IMR-90 (cell line): ENCODE data around the gene ATXN3. TPM values are rescaled to one million over a fixed set of nuclear protein-coding genes. Genes with fewer than 3 reads are reported as not detected.

Experiments used
- ATAC-seq: fragments of 200-7000 bp; cut with Tn5 transposase; 2 replicates; pipeline ENCODE4 v1.9.1; 2020; ENCODE audit warnings: low read depth, mild to moderate bottlenecking, moderate library complexity
- BruUV-seq: library from RNA; stranded (reverse); fragments of 400-500 nt; replicated peaks from 2 replicates; lab custom pipeline; 2021; lab: Mats Ljungman, UMichigan
- CTCF ChIA-PET: fragments of 300-600 bp; formaldehyde crosslinking; extraction: SDS; loops from one replicate; lab custom pipeline; 2021; ENCODE audit warnings: antibody characterized with exemption; lab: Yijun Ruan, JAX
- POLR2A ChIA-PET: fragments of 300-600 bp; sonication (Branson Sonifier 250); formaldehyde crosslinking; loops from one replicate; lab custom pipeline; 2022; ENCODE audit warnings: antibody characterized with exemption; ENCODE audit not compliant: unreplicated experiment; lab: Charles Lee
- DNase-seq: peaks from one replicate; pipeline ENCODE4 v3.0.0; 2013
- H2AFZ ChIP-seq: replicated peaks from 2 replicates; pipeline ENCODE3; 2013; ENCODE audit warnings: low read length, mild to moderate bottlenecking; ENCODE audit not compliant: poor library complexity
- H2AK5ac ChIP-seq: 2 replicates; pipeline ENCODE4 v1.6.1; 2013; ENCODE audit warnings: low read depth, low read length, inconsistent platforms
- H2AK9ac ChIP-seq: replicated peaks from 2 replicates; pipeline ENCODE3; 2013; ENCODE audit warnings: mild to moderate bottlenecking, low read depth, low read length, moderate library complexity; ENCODE audit not compliant: poor library complexity
- H2BK120ac ChIP-seq: 2 replicates; pipeline ENCODE4 v1.6.1; 2013; ENCODE audit warnings: low read depth, low read length, inconsistent platforms
- H2BK15ac ChIP-seq: 3 replicates; pipeline ENCODE4 v1.6.1; 2013; ENCODE audit warnings: low read depth, low read length, inconsistent platforms
- H2BK20ac ChIP-seq: 2 replicates; pipeline ENCODE4 v1.6.1; 2013; ENCODE audit warnings: low read depth, mild to moderate bottlenecking, inconsistent platforms, low read length, moderate library complexity
- H2BK5ac ChIP-seq: 2 replicates; pipeline ENCODE4 v1.6.1; 2013; ENCODE audit warnings: mild to moderate bottlenecking, low read depth, low read length, inconsistent platforms; ENCODE audit not compliant: poor library complexity, severe bottlenecking
- H3K14ac ChIP-seq: replicated peaks from 2 replicates; pipeline ENCODE4 v1.6.1; 2013; ENCODE audit warnings: low read depth, low read length, inconsistent platforms
- H3K18ac ChIP-seq: 2 replicates; pipeline ENCODE4 v1.6.1; 2013; ENCODE audit warnings: low read depth, low read length, control low read depth
- H3K23ac ChIP-seq: 2 replicates; pipeline ENCODE4 v1.6.1; 2013; ENCODE audit warnings: low read depth, low read length, inconsistent platforms
- H3K27ac ChIP-seq: 2 replicates; pipeline ENCODE4 v1.5.1; 2013; ENCODE audit warnings: mild to moderate bottlenecking, control low read depth, low read length; ENCODE audit not compliant: insufficient read depth
- H3K27me3 ChIP-seq: 2 replicates; pipeline ENCODE4 v1.6.1; 2013; ENCODE audit warnings: low read length; ENCODE audit not compliant: control insufficient read depth, insufficient read depth
- H3K36me3 ChIP-seq: 2 replicates; pipeline ENCODE4 v1.6.1; 2013; ENCODE audit warnings: low read length, mixed read lengths; ENCODE audit not compliant: control insufficient read depth, insufficient read depth
- H3K4ac ChIP-seq: 2 replicates; pipeline ENCODE4 v1.6.1; 2013; ENCODE audit warnings: low read depth, low read length, inconsistent platforms
- H3K4me1 ChIP-seq: 2 replicates; pipeline ENCODE4 v1.6.1; 2013; ENCODE audit warnings: low read length, mixed read lengths; ENCODE audit not compliant: control insufficient read depth, insufficient read depth
- H3K4me2 ChIP-seq: 2 replicates; pipeline ENCODE4 v1.6.1; 2013; ENCODE audit warnings: low read depth, mild to moderate bottlenecking, control low read depth, low read length, moderate library complexity
- H3K4me3 ChIP-seq: 2 replicates; pipeline ENCODE4 v1.5.1; 2013; ENCODE audit warnings: low read depth, mild to moderate bottlenecking, control low read depth, low read length, moderate library complexity; ENCODE audit not compliant: insufficient read depth
- H3K56ac ChIP-seq: 2 replicates; pipeline ENCODE4 v1.6.1; 2013; ENCODE audit warnings: low read length, inconsistent platforms; ENCODE audit not compliant: insufficient read depth; ENCODE audit errors: extremely low read depth
- H3K79me1 ChIP-seq, 2 experiments: 2 replicates each; pipeline ENCODE4 v1.6.1; 2013; ENCODE audit warnings: low read length in 2 of 2, inconsistent platforms in 1 of 2, low read depth in 1 of 2
- H3K9ac ChIP-seq: 2 replicates; pipeline ENCODE4 v1.6.1; 2013; ENCODE audit warnings: low read depth, low read length, control low read depth
- H3K9me1 ChIP-seq: 2 replicates; pipeline ENCODE4 v1.6.1; 2013; ENCODE audit warnings: low read length, inconsistent platforms; ENCODE audit not compliant: insufficient read depth
- H3K9me3 ChIP-seq: 2 replicates; pipeline ENCODE4 v1.6.1; 2013; ENCODE audit warnings: low read length; ENCODE audit not compliant: control insufficient read depth, insufficient read depth
- H4K20me1 ChIP-seq: 2 replicates; pipeline ENCODE4 v1.6.1; 2013; ENCODE audit warnings: low read length, inconsistent platforms; ENCODE audit not compliant: insufficient read depth
- H4K5ac ChIP-seq: 2 replicates; pipeline ENCODE4 v1.6.1; 2013; ENCODE audit warnings: mild to moderate bottlenecking, low read depth, low read length, control low read depth
- H4K8ac ChIP-seq, 2 experiments: 2 replicates each; pipeline ENCODE4 v1.6.1; 2013; ENCODE audit warnings: low read depth in 2 of 2, low read length in 2 of 2, control low read depth in 1 of 2, inconsistent platforms in 1 of 2
- H4K91ac ChIP-seq: 2 replicates; pipeline ENCODE4 v1.6.1; 2013; ENCODE audit warnings: low read depth, low read length, inconsistent platforms; ENCODE audit not compliant: insufficient read depth
- CEBPB ChIP-seq: IDR thresholded peaks from 2 replicates; pipeline ENCODE4 v1.6.1; 2012; ENCODE audit warnings: low read depth, low read length, improper control_type of control experiment
- CHD1 ChIP-seq: IDR thresholded peaks from 2 replicates; pipeline ENCODE4 v1.6.1; 2012; ENCODE audit warnings: low read depth, low read length, improper control_type of control experiment
- CTCF ChIP-seq: conservative IDR thresholded peaks from 2 replicates; pipeline ENCODE4 v1.5.1; 2012; ENCODE audit warnings: mild to moderate bottlenecking, low read depth, low read length, improper control_type of control experiment
- ELK1 ChIP-seq: fragments of 150-350 bp; IDR thresholded peaks from 2 replicates; pipeline ENCODE4 v1.6.1; 2016; ENCODE audit warnings: low read depth, mild to moderate bottlenecking, low read length, moderate library complexity, borderline replicate concordance
- FOS ChIP-seq: fragments of 150-350 bp; IDR thresholded peaks from 2 replicates; pipeline ENCODE4 v1.6.1; 2016; ENCODE audit warnings: low read depth, low read length
- MAFK ChIP-seq: IDR thresholded peaks from 2 replicates; pipeline ENCODE4 v1.6.1; 2012; ENCODE audit warnings: low read depth, low read length, improper control_type of control experiment
- MAZ ChIP-seq: IDR thresholded peaks from 2 replicates; pipeline ENCODE4 v1.6.1; 2012; ENCODE audit warnings: low read depth, mild to moderate bottlenecking, low read length, improper control_type of control experiment, moderate library complexity, borderline replicate concordance
- MXI1 ChIP-seq: IDR thresholded peaks from 2 replicates; pipeline ENCODE4 v1.6.1; 2012; ENCODE audit warnings: low read depth, mild to moderate bottlenecking, low read length, moderate library complexity, borderline replicate concordance
- NFE2L2 ChIP-seq: fragments of 150-350 bp; IDR thresholded peaks from 2 replicates; pipeline ENCODE4 v1.6.1; 2016; ENCODE audit warnings: low read depth, mild to moderate bottlenecking, low read length
- RAD21 ChIP-seq: IDR thresholded peaks from 2 replicates; pipeline ENCODE4 v1.6.1; 2012; ENCODE audit warnings: low read length, improper control_type of control experiment
- RCOR1 ChIP-seq: IDR thresholded peaks from 2 replicates; pipeline ENCODE4 v1.6.1; 2012; ENCODE audit warnings: mild to moderate bottlenecking, low read length, improper control_type of control experiment; ENCODE audit not compliant: insufficient replicate concordance
- RFX5 ChIP-seq: IDR thresholded peaks from 2 replicates; pipeline ENCODE4 v1.8.0; 2012; ENCODE audit warnings: low read depth, mild to moderate bottlenecking, low read length, moderate library complexity
- SMC3 ChIP-seq: fragments of 150-350 bp; IDR thresholded peaks from 2 replicates; pipeline ENCODE4 v1.6.1; 2016; ENCODE audit warnings: low read depth, mild to moderate bottlenecking, antibody characterized with exemption, low read length, moderate library complexity
- USF2 ChIP-seq: fragments of 150-350 bp; IDR thresholded peaks from 2 replicates; pipeline ENCODE4 v1.6.1; 2017; ENCODE audit warnings: mild to moderate bottlenecking, antibody characterized with exemption, low read length, low read depth
- WGBS, 2 experiments: methylation state at CpG; one replicate each; pipeline versions ENCODE4 v1.1.5 to v1.1.7; 2013; ENCODE audit warnings: missing lambda C conversion rate in 2 of 2; ENCODE audit not compliant: insufficient read length in 1 of 2; ENCODE audit errors: extremely low coverage in 2 of 2; 5-methylcytosine and 5-hydroxymethylcytosine counted together
- dilution Hi-C: fragments of 300-500 bp; cut with HindIII; formaldehyde crosslinking; loops from one replicate; pipeline ENCODE4 v1.14.3; 2018; ENCODE audit warnings: low sequenced_read_pairs; ENCODE audit not compliant: unreplicated experiment
- in situ Hi-C: fragments of 300-500 bp; cut with MboI; formaldehyde crosslinking; loops from 3 replicates; pipeline ENCODE4 v1.14.3; 2019; ENCODE audit warnings: low sequenced_read_pairs, inconsistent platforms, mixed read lengths
- intact Hi-C: fragments of 100-400 bp; cut with micrococcal nuclease; formaldehyde crosslinking; loops from 2 replicates; pipeline ENCODE4 v1.10.0; 2022
- polyA plus RNA-seq, 3 experiments: library from polyadenylated mRNA; depleted of rRNA; stranded (reverse); fragments of >200 nt; gene quantifications; 2 replicates each; pipeline ENCODE4 v1.2.3, GENCODE V29; 2012; ENCODE audit warnings: low replicate concordance in 1 of 3
- total RNA-seq: library from RNA; depleted of rRNA; stranded (reverse); fragments of >200 nt; gene quantifications from 2 replicates; pipeline ENCODE4 v1.2.3, GENCODE V29; 2012

The ATXN3 gene
- total and polyA plus RNA-seq, 2 of the 4 experiments (the other 2 are of a cell fraction), result 9.0 to 13.9 TPM

- in situ Hi-C loops (no loop called here), intact Hi-C loops (no loop called here), dilution Hi-C loops (no loop called here)
- ChIA-PET CTCF (no interaction called here), POLR2A (no interaction called here)
- Histone ChIP-seq H3K9me3 (no peaks in the 10 kb centered on the region), H2BK5ac (no peak overlapping the region), H3K18ac (no peak overlapping the region), H2AFZ (no peak overlapping the region), H3K14ac (no peak overlapping the region), H3K23ac (no peak overlapping the region), H3K27me3 (no peaks in the 10 kb centered on the region), H3K27ac (no peak overlapping the region), H4K91ac (no peak overlapping the region), H3K4me2 (no peak overlapping the region), H2BK120ac (no peak overlapping the region), H3K4ac (no peak overlapping the region), H2AK5ac (no peak overlapping the region), H4K8ac (no peak overlapping the region), H4K5ac (no peak overlapping the region), H3K9ac (no peak overlapping the region), H3K79me1 (no peaks in the 10 kb centered on the region), H4K20me1 (no peaks in the 10 kb centered on the region), H2BK20ac (no peak overlapping the region), H3K4me1 (no peaks in the 10 kb centered on the region), H3K4me3 (no peak overlapping the region), H2AK9ac (no peak overlapping the region), H2BK15ac (no peak overlapping the region), H3K56ac (no peak overlapping the region), H3K9me1 (no peaks in the 10 kb centered on the region), H3K36me3 (no peaks in the 10 kb centered on the region)
- ATAC-seq (no peak), DNase-seq (no peak)
- 100% methylated on average over 1 of the region's 9 CpGs; no CpG with 5 or more reads in 1 of the 2 experiments for WGBS, 2 experiments
- BruUV-seq, result no TSS peak
- TF ChIP-seq CEBPB (no peak), MXI1 (no peak), RAD21 (no peak), FOS (no peak), ELK1 (no peak), MAZ (no peak), CTCF (no peak), CHD1 (no peak), SMC3 (no peak), NFE2L2 (no peak), RCOR1 (no peak), USF2 (no peak), RFX5 (no peak), MAFK (no peak)
Measured at GRCh38 chr14:92058006-92058917, 48.1 kb downstream of the ATXN3 start.
